Keratinocyte (primary cell): ENCODE results near the gene DGLUCY. TPM values are rescaled to one million over a fixed set of nuclear protein-coding genes. Genes with fewer than 3 reads are reported as not detected.

Experiments
- DNase-seq: peaks from one replicate; pipeline ENCODE4 v3.0.0-alpha.2; 2011; ENCODE audit warnings: low read depth, missing footprints, low spot score
- FAIRE-seq: peaks from 2 replicates; lab custom pipeline; 2011; peaks lifted over from hg19 to GRCh38; lab: Jason Lieb, UNC
- H2AFZ ChIP-seq: 2 replicates; pipeline ENCODE4 v1.6.0; 2012; ENCODE audit warnings: low read length, control low read depth, inconsistent platforms; ENCODE audit not compliant: control insufficient read depth
- H3K27ac ChIP-seq: 2 replicates; pipeline ENCODE4 v1.5.1; 2011; ENCODE audit warnings: low read length; ENCODE audit not compliant: control insufficient read depth, insufficient read depth
- H3K27me3 ChIP-seq: 3 replicates; pipeline ENCODE4 v1.6.0; 2011; ENCODE audit warnings: low read length; ENCODE audit not compliant: control insufficient read depth, insufficient read depth; ENCODE audit errors: extremely low read depth
- H3K36me3 ChIP-seq, 2 experiments: 2 replicates in 1 of 2; 3 replicates in 1 of 2; pipeline ENCODE4 v1.5.1; 2011; ENCODE audit warnings: low read length in 2 of 2, mild to moderate bottlenecking in 1 of 2; ENCODE audit not compliant: control insufficient read depth in 2 of 2, insufficient read depth in 2 of 2; ENCODE audit errors: extremely low read depth in 1 of 2
- H3K4me1 ChIP-seq: 3 replicates; pipeline ENCODE4 v1.5.1; 2011; ENCODE audit warnings: low read length; ENCODE audit not compliant: control insufficient read depth, insufficient read depth; ENCODE audit errors: extremely low read depth
- H3K4me2 ChIP-seq: 3 replicates; pipeline ENCODE4 v1.6.0; 2011; ENCODE audit warnings: low read depth, low read length; ENCODE audit not compliant: control insufficient read depth, insufficient read depth; ENCODE audit errors: extremely low read depth
- H3K4me3 ChIP-seq, 3 experiments: fragments of 200-600 bp in 1 of 3; sonication (generic) in 1 of 3; 2 replicates in 2 of 3; 3 replicates in 1 of 3; pipeline ENCODE4 v1.5.1; 2011 to 2016; ENCODE audit warnings: low read length in 3 of 3, mild to moderate bottlenecking in 3 of 3, control low read depth in 2 of 3, inconsistent platforms in 1 of 3, low read depth in 1 of 3, mixed read lengths in 1 of 3, mixed run types in 1 of 3, moderate library complexity in 1 of 3; ENCODE audit not compliant: control insufficient read depth in 2 of 3, insufficient read depth in 2 of 3; ENCODE audit errors: extremely low read depth in 1 of 3
- H3K79me2 ChIP-seq: 2 replicates; pipeline ENCODE4 v1.6.0; 2012; ENCODE audit warnings: low read length; ENCODE audit not compliant: control insufficient read depth, insufficient read depth
- H3K9ac ChIP-seq: 3 replicates; pipeline ENCODE4 v1.6.0; 2011; ENCODE audit warnings: low read length; ENCODE audit not compliant: control insufficient read depth, insufficient read depth; ENCODE audit errors: extremely low read depth
- H3K9me1 ChIP-seq: 3 replicates; pipeline ENCODE4 v1.6.0; 2011; ENCODE audit warnings: low read length; ENCODE audit not compliant: control insufficient read depth, insufficient read depth; ENCODE audit errors: extremely low read depth
- H3K9me3 ChIP-seq: 2 replicates; pipeline ENCODE4 v1.5.1; 2012; ENCODE audit warnings: low read depth, low read length; ENCODE audit not compliant: control insufficient read depth
- H4K20me1 ChIP-seq: 3 replicates; pipeline ENCODE4 v1.6.0; 2011; ENCODE audit warnings: low read length; ENCODE audit not compliant: control insufficient read depth, insufficient read depth; ENCODE audit errors: extremely low read depth
- CTCF ChIP-seq, 3 experiments: IDR thresholded peaks in 1 of 3; conservative IDR thresholded peaks in 1 of 3; optimal IDR thresholded peaks in 1 of 3; 2 replicates in 2 of 3; 3 replicates in 1 of 3; pipeline versions ENCODE3 to v1.5.1; 2011; ENCODE audit warnings: low read length in 3 of 3, mild to moderate bottlenecking in 3 of 3, moderate library complexity in 2 of 3, control low read depth in 1 of 3, inconsistent platforms in 1 of 3; ENCODE audit not compliant: insufficient read depth in 2 of 3; ENCODE audit errors: extremely low read depth in 1 of 3
- EZH2 ChIP-seq: IDR thresholded peaks from one replicate; pipeline ENCODE4 v1.6.1; 2012; ENCODE audit warnings: inconsistent platforms, mild to moderate bottlenecking, low read length, moderate library complexity
- dilution Hi-C: fragments of 300-500 bp; cut with MboI; formaldehyde crosslinking; loops from one replicate; pipeline ENCODE4 v1.7.0; 2020; ENCODE audit warnings: low sequenced_read_pairs; ENCODE audit not compliant: extremely low pct_ligation_motif_present
- polyA plus RNA-seq, 5 experiments: library from polyadenylated mRNA; depleted of rRNA in 3 of 5; stranded (reverse) in 3 of 5; stranded (forward) in 1 of 5; unstranded in 1 of 5; fragments of >200 nt; gene quantifications; 1 replicate in 1 of 5; 2 replicates in 3 of 5; 3 replicates in 1 of 5; pipeline versions ENCODE4 v1.2.1 to v1.2.3, GENCODE V29; 2011 to 2012; ENCODE audit warnings: missing spikeins in 2 of 5, low read depth in 1 of 5, low replicate concordance in 1 of 5

Gene DGLUCY
- polyA plus RNA-seq, 1 donor (not counting 4 experiments of a cell fraction or from before 2014, with no cell fraction given), result 19.4 TPM

GRCh38 chr14:91114079-91115065 lies 499 bp downstream of the DGLUCY start:
- peaks cover 12% of the 10 kb centered on the region for H3K79me2 ChIP-seq
- no peaks in the 10 kb centered on the region for H3K27me3 ChIP-seq
- H3K9ac ChIP-seq, result peak overlapping the region; percentile 92
- peak overlapping the region; percentile 92 for H2AFZ ChIP-seq
- DNase-seq (peak; percentile 42), FAIRE-seq (peak; percentile 29)
- dilution Hi-C loops, result no loop called here
- no peaks in the 10 kb centered on the region for H4K20me1 ChIP-seq
- no peaks in the 10 kb centered on the region for H3K36me3 ChIP-seq
- peak overlapping the region; percentile 100 for H3K4me2 ChIP-seq
- TF ChIP-seq CTCF (optimal IDR thresholded peaks at IDR 0.05 in 1 of 3, IDR thresholded peaks at IDR 0.05 in 1 of 3, conservative IDR thresholded peaks at IDR 0.05 in 1 of 3; ENCODE audit: extremely low read depth in 1 of 3, insufficient read depth in 2 of 3, low read length in 3 of 3), result no peak
- no peak for TF ChIP-seq EZH2
- H3K4me1 ChIP-seq, result peaks cover 51% of the 10 kb centered on the region
- H3K4me3 ChIP-seq, result peak overlapping the region; percentile 39 to 90 (median 85)
- no peaks in the 10 kb centered on the region for H3K9me1 ChIP-seq
- no peaks in the 10 kb centered on the region for H3K9me3 ChIP-seq
- peak overlapping the region; percentile 99 for H3K27ac ChIP-seq

- Histone ChIP-seq H3K4me2 (peak overlapping the region; percentile 100), H2AFZ (no peak overlapping the region)
Measured at GRCh38 chr14:91115986-91116770, 2.3 kb downstream of the DGLUCY start.

More at GRCh38 chr14:91115986-91116770, 2.3 kb downstream of the DGLUCY start:
- H3K9me1 ChIP-seq, result peaks cover 3% of the 10 kb centered on the region
- TF ChIP-seq EZH2, result no peak
- TF ChIP-seq CTCF (optimal IDR thresholded peaks at IDR 0.05 in 1 of 3, IDR thresholded peaks at IDR 0.05 in 1 of 3, conservative IDR thresholded peaks at IDR 0.05 in 1 of 3; ENCODE audit: extremely low read depth in 1 of 3, insufficient read depth in 2 of 3, low read length in 3 of 3), result no peak
- peak overlapping the region; percentile 99 for H3K27ac ChIP-seq
- FAIRE-seq (no peak), DNase-seq (no peak)
- no peaks in the 10 kb centered on the region for H3K27me3 ChIP-seq
- peaks cover 17% of the 10 kb centered on the region for H3K79me2 ChIP-seq
- H3K36me3 ChIP-seq, result no peaks in the 10 kb centered on the region
- no peaks in the 10 kb centered on the region for H4K20me1 ChIP-seq
- peak overlapping the region in 2 of 3 experiments; percentile 85 to 90 for H3K4me3 ChIP-seq
- dilution Hi-C loops, result no loop called here
- peak overlapping the region; percentile 92 for H3K9ac ChIP-seq
- H3K4me1 ChIP-seq, result peaks cover 60% of the 10 kb centered on the region
- no peaks in the 10 kb centered on the region for H3K9me3 ChIP-seq
